Spleen (tissue), 11 donors: Measurements from ENCODE around the gene EFCAB5. TPM values are rescaled to one million over a fixed set of nuclear protein-coding genes. Genes with fewer than 3 reads are reported as not detected.

Source experiments
- DNase-seq: peaks from one replicate; pipeline ENCODE4 v3.0.0-alpha.2; 2020
- H3K27ac ChIP-seq, 8 donors: fragments of 200-600 bp; sonication (generic) in 7 of 8; 1 replicate in 4 of 8; 2 replicates in 4 of 8; pipeline versions ENCODE4 v1.5.0 to v1.8.0; 2016 to 2021; ENCODE audit warnings: inconsistent platforms in 4 of 8, mild to moderate bottlenecking in 4 of 8, moderate library complexity in 1 of 8
- H3K27me3 ChIP-seq, 7 donors: fragments of 200-600 bp; sonication (generic) in 6 of 7; replicated peaks in 1 of 7; 1 replicate in 4 of 7; 2 replicates in 3 of 7; pipeline versions ENCODE4 v1.5.0 to v1.8.0; 2016 to 2021; ENCODE audit warnings: inconsistent platforms in 3 of 7, mild to moderate bottlenecking in 1 of 7
- H3K36me3 ChIP-seq, 6 donors: fragments of 200-600 bp; sonication (generic) in 5 of 6; 1 replicate in 4 of 6; 2 replicates in 2 of 6; pipeline versions ENCODE4 v1.5.0 to v1.8.0; 2016 to 2021; ENCODE audit warnings: inconsistent platforms in 2 of 6
- H3K4me1 ChIP-seq, 6 donors: fragments of 200-600 bp; sonication (generic) in 5 of 6; 1 replicate in 3 of 6; 2 replicates in 3 of 6; pipeline versions ENCODE4 v1.5.0 to v1.8.0; 2016 to 2021; ENCODE audit warnings: inconsistent platforms in 3 of 6
- H3K4me3 ChIP-seq, 8 donors: fragments of 200-600 bp; sonication (generic) in 7 of 8; 1 replicate in 4 of 8; 2 replicates in 4 of 8; pipeline versions ENCODE4 v1.5.0 to v1.8.0; 2016 to 2021; ENCODE audit warnings: inconsistent platforms in 4 of 8, mild to moderate bottlenecking in 4 of 8, moderate library complexity in 2 of 8
- H3K9me3 ChIP-seq, 8 donors: fragments of 200-600 bp; sonication (generic) in 7 of 8; 1 replicate in 4 of 8; 2 replicates in 4 of 8; pipeline versions ENCODE4 v1.5.0 to v1.8.0; 2016 to 2021; ENCODE audit warnings: inconsistent platforms in 4 of 8
- POLR2A ChIP-seq, 3 donors: fragments of 450-650 bp; IDR thresholded peaks; one replicate each; pipeline ENCODE4 v1.5.1; 2017; ENCODE audit warnings: antibody characterized with exemption in 3 of 3, mild to moderate bottlenecking in 1 of 3
- POLR2AphosphoS5 ChIP-seq, 3 donors: sonication (generic); formaldehyde crosslinking; IDR thresholded peaks; one replicate each; pipeline ENCODE4 v1.5.1; 2017; ENCODE audit warnings: antibody characterized with exemption in 3 of 3
- WGBS, 5 donors: extraction: QIAGEN DNeasy Blood & Tissue Kit in 3 of 5; methylation state at CpG; one replicate each; pipeline versions ENCODE4 v1.1.5 to v1.1.7; 2013 to 2018; 5-methylcytosine and 5-hydroxymethylcytosine counted together
- intact Hi-C: fragments of 100-400 bp; cut with DNase I; formaldehyde crosslinking; loops from one replicate; pipeline ENCODE4 v1.15.0; 2023; ENCODE audit warnings: low total_unique reads
- polyA plus RNA-seq, 3 donors: library from polyadenylated mRNA; stranded (reverse); fragments of 200-250 nt; gene quantifications; one replicate each; pipeline ENCODE4 v1.2.1, GENCODE V29; 2013
- total RNA-seq, 7 donors: library from RNA; depleted of rRNA in 3 of 7; stranded (reverse); fragments of >200 nt in 3 of 7; fragmentation: NEBNext Ultra II Directional in 4 of 7; extraction: Animal tissue kit (Norgen Biotek cat#: 25700) in 4 of 7; gene quantifications; one replicate each; pipeline versions ENCODE4 v1.1.0 to v1.2.1, GENCODE V29; 2016 to 2021
- TF ChIP-seq, protein P1 (sequence below), 11 experiments: fragments of 200-600 bp in 7 of 11; fragments of 450-650 bp in 4 of 11; sonication (generic) in 4 of 11; IDR thresholded peaks in 8 of 11; conservative IDR thresholded peaks in 3 of 11; 1 replicate in 7 of 11; 2 replicates in 4 of 11; pipeline versions ENCODE4 v1.4.0 to v1.8.0; 2016 to 2021; ENCODE audit warnings: antibody characterized with exemption in 11 of 11, inconsistent platforms in 4 of 11, mild to moderate bottlenecking in 1 of 11
- donor health status: healthy with polysubstance abuse.
- donor health status: DM: no; HTN: no; CAD: no; lungs with moderate emphysema.
- donor health status: DM: no; HTN: no; CAD: no.
- donor health status: Bipolar disorder and iron deficiency.
- donor health status: healthy.
- donor health status: DM: no; HTN: no; CAD: no.
- donor health status: DM: yes; HTN: yes; CAD: no.

EFCAB5 gene
- total and polyA plus RNA-seq, 10 donors, result 0.10 to 3.2 (median 0.89) TPM; not detected in 1

DNA sequence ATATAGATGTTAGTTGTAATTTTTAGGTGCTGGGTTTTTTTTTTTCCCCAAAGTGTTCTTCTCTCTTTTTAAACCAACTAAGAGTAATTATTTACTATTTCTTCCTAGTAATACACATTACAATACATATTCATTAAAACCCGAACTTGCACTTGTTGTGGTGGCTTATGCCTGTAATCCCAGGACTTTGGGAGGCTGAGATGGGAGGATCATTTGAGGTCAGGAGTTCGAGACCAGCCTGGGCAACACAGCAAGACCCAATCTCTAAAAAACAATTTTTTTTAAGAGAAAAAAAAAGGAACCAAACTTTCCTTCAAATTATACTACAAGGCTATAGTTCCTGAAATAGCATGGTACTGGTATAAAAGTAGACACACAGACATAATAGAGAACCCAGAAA lies 3.8 kb downstream of the EFCAB5 start:
- no peak for DNase-seq
- Histone ChIP-seq H3K27me3 (no peaks in the 10 kb centered on the region), H3K36me3 (no peaks in the 10 kb centered on the region), H3K27ac (no peak overlapping the region), H3K4me1 (peaks cover 0 to 23% (median 6%) of the 10 kb centered on the region in 6 donors), H3K4me3 (no peak overlapping the region), H3K9me3 (no peaks in the 10 kb centered on the region)
- TF ChIP-seq, protein P1, sequence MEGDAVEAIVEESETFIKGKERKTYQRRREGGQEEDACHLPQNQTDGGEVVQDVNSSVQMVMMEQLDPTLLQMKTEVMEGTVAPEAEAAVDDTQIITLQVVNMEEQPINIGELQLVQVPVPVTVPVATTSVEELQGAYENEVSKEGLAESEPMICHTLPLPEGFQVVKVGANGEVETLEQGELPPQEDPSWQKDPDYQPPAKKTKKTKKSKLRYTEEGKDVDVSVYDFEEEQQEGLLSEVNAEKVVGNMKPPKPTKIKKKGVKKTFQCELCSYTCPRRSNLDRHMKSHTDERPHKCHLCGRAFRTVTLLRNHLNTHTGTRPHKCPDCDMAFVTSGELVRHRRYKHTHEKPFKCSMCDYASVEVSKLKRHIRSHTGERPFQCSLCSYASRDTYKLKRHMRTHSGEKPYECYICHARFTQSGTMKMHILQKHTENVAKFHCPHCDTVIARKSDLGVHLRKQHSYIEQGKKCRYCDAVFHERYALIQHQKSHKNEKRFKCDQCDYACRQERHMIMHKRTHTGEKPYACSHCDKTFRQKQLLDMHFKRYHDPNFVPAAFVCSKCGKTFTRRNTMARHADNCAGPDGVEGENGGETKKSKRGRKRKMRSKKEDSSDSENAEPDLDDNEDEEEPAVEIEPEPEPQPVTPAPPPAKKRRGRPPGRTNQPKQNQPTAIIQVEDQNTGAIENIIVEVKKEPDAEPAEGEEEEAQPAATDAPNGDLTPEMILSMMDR (IDR thresholded peaks at IDR 0.05 in 8 of 11, conservative IDR thresholded peaks at IDR 0.05 in 3 of 11), result no peak
- TF ChIP-seq POLR2AphosphoS5 (IDR thresholded peaks at IDR 0.05) (no peak), POLR2A (IDR thresholded peaks at IDR 0.05) (no peak)
- WGBS, 5 donors, result 81 to 94% (median 91%) methylated on average over 2 of the region's 2 CpGs
- intact Hi-C loops, result no loop called here

DNA sequence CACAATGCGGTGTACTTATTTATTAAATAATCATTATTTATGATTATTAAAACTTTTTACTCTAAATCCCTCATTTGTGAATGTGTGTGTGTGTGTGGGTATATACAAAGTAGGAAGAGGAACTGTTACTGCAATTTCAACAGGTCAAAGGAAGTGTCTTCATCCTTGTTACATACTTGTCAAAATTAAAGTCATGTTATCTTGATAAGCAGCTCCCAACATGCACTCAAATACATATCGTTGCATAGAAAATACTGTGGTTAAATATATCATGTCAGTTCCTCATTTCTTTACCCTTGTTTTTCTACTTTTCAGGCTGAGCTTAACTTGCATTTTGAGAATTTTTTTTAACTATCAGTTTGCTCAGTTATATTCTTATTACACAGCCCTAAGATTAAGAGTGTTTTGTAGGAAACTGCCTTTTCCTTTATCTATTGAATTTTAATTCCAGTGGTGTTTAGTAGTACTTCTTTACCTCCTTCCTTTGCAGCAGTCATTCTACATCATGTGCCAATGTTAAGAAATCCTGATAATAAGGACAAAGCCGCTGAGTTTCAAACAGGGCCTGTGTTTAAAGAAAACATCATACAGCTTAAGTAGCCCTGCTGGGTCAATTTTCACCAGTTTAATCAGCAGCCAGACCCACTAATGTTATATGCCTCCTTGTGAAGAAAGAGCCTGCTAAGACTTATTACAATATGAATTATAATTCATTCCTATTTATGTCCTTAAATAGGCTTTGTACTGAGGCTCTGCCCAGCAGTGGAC lies 7.2 kb downstream of the EFCAB5 start:
- intact Hi-C loops, result no loop called here
- no peak for DNase-seq
- H3K4me1 ChIP-seq, result peaks cover 0 to 23% (median 6%) of the 10 kb centered on the region in 6 donors
- peak overlapping the region in 6 of 8 donors; percentile 5 to 57 (median 30) for H3K27ac ChIP-seq
- peaks cover 0 to 9% (median 5%) of the 10 kb centered on the region in 8 donors for H3K9me3 ChIP-seq
- TF ChIP-seq POLR2AphosphoS5 (IDR thresholded peaks at IDR 0.05) (no peak), POLR2A (IDR thresholded peaks at IDR 0.05) (no peak)
- H3K36me3 ChIP-seq, result no peaks in the 10 kb centered on the region
- WGBS, 5 donors, result 37 to 55% (median 50%) methylated on average over 3 of the region's 3 CpGs
- no peaks in the 10 kb centered on the region for H3K27me3 ChIP-seq
- peak overlapping the region in 1 of 8 donors; percentile 14 for H3K4me3 ChIP-seq

DNA sequence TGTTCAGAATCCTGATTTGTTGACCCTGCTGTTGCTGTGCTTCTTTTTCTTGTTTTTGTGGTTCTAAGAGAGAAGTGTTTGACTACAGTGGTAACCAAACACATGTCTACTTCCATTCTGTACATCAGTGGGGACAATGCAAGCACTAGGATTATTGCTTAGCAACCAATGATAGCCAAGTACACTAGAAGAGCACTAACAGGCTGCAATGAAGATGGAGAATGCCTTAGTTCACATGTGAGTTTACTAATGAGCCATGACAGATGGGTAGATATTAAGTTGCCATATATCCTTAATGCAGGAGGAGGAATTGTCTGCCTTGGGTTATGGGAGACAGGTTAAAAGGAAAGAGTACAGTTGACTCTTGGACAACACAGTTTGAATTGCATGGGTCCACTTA lies 8.3 kb downstream of the EFCAB5 start:
- Histone ChIP-seq H3K27ac (no peak overlapping the region), H3K4me1 (peaks cover 0 to 23% (median 6%) of the 10 kb centered on the region in 6 donors), H3K4me3 (no peak overlapping the region), H3K27me3 (no peaks in the 10 kb centered on the region), H3K36me3 (no peaks in the 10 kb centered on the region), H3K9me3 (peaks cover 0 to 19% (median 16%) of the 10 kb centered on the region in 8 donors)
- no peak for TF ChIP-seq POLR2AphosphoS5 (IDR thresholded peaks at IDR 0.05)
- TF ChIP-seq, protein P1 (IDR thresholded peaks at IDR 0.05 in 8 of 11, conservative IDR thresholded peaks at IDR 0.05 in 3 of 11), result no peak
- no peak for TF ChIP-seq POLR2A (IDR thresholded peaks at IDR 0.05)
- DNase-seq, result no peak
- intact Hi-C loops, result no loop called here

DNA sequence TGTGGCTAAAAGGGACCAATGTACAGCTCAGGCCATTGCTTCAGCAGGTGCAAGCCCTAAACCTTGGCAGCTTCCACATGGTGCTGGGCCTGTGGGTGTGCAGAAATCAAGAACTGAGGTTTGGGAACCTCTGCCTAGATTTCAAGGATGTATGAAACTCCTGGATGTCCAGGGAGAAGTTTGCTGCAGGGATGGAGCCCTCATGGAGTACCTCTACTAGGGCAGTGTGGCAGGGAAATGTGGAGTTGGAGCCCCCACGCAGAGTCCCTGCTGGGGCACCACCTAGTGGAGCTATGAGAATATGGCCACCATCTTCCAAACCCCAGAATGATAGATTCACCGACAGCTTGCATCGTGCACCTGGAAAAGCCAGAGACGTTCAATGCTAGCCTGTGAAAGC lies 13.0 kb downstream of the EFCAB5 start:
- DNase-seq, result no peak
- Histone ChIP-seq H3K27ac (no peak overlapping the region), H3K4me1 (peaks cover 0 to 3% (median 0%) of the 10 kb centered on the region in 6 donors), H3K9me3 (peaks cover 0 to 27% (median 17%) of the 10 kb centered on the region in 8 donors), H3K27me3 (no peaks in the 10 kb centered on the region), H3K4me3 (no peak overlapping the region), H3K36me3 (no peaks in the 10 kb centered on the region)
- intact Hi-C loops, result no loop called here
- WGBS, 5 donors, result 87 to 93% (median 89%) methylated on average over 4 of the region's 4 CpGs
- no peak for TF ChIP-seq POLR2A (IDR thresholded peaks at IDR 0.05)
- no peak for TF ChIP-seq POLR2AphosphoS5 (IDR thresholded peaks at IDR 0.05)
- TF ChIP-seq, protein P1 (IDR thresholded peaks at IDR 0.05 in 8 of 11, conservative IDR thresholded peaks at IDR 0.05 in 3 of 11), result no peak
